ENCODE data around the gene MUC4.

Gene MUC4

GRCh38 chr3:195698647-195699387 is 112.9 kb downstream of the MUC4 start:
- no peak for DNase-seq (ENCODE audit: low read depth)

GRCh38 chr3:195698325-195698646 is 113.4 kb downstream of the MUC4 start:
- DNase-seq (ENCODE audit: low read depth): no peak

GRCh38 chr3:195697582-195698324 is 114.0 kb downstream of the MUC4 start:
- DNase-seq (ENCODE audit: low read depth): no peak
